HCT116 (cell line): ENCODE data around the gene WNT9B. TPM values are rescaled to one million over a fixed set of nuclear protein-coding genes. Genes with fewer than 3 reads are reported as not detected.

ENCODE experiments used
- ATAC-seq: fragments of 200-7000 bp; cut with Tn5 transposase; 2 replicates; pipeline ENCODE4 v1.9.1; 2020; ENCODE audit warnings: mild to moderate bottlenecking, moderate library complexity
- BruUV-seq: library from RNA; stranded (reverse); fragments of 400-500 nt; replicated peaks from 2 replicates; lab custom pipeline; 2021; lab: Mats Ljungman, UMichigan
- CTCF ChIA-PET: fragments of 300-600 bp; sonication (Branson Sonifier 250); formaldehyde crosslinking; loops from one replicate; lab custom pipeline; 2021; ENCODE audit warnings: antibody characterized with exemption; lab: Charles Lee
- POLR2A ChIA-PET: fragments of 300-600, 350-600 bp; sonication (Branson Sonifier 250); formaldehyde crosslinking; loops from one replicate; lab custom pipeline; 2021; ENCODE audit warnings: antibody characterized with exemption; lab: Charles Lee
- RAD21 ChIA-PET, 2 experiments: fragments of 300-600 bp; sonication (Branson Sonifier 250); formaldehyde crosslinking; loops; one replicate each; lab custom pipeline; 2023; ENCODE audit warnings: low total read pairs in 2 of 2; ENCODE audit not compliant: uncharacterized antibody in 2 of 2, unreplicated experiment in 2 of 2, low non-redundant PET in 1 of 2; lab: Charles Lee
- DNase-seq: peaks from one replicate; pipeline ENCODE4 v3.0.0-alpha.2; 2010; ENCODE audit warnings: low read depth, low spot score
- H2AFZ ChIP-seq: fragments of 200-600 bp; shearing (Covaris generic), sonication (generic); 2 replicates; pipeline ENCODE4 v1.6.1; 2017; ENCODE audit warnings: low read depth, mixed run types, mixed read lengths, antibody characterized with exemption, low read length; ENCODE audit not compliant: poor library complexity, severe bottlenecking
- H3K27ac ChIP-seq: 2 replicates; pipeline ENCODE4 v1.5.1; 2012; ENCODE audit warnings: low read depth, low read length
- H3K27me3 ChIP-seq: fragments of 200-600 bp; sonication (generic); 2 replicates; pipeline ENCODE4 v1.6.1; 2016; ENCODE audit warnings: mixed run types, low read length, mixed read lengths; ENCODE audit not compliant: insufficient read depth
- H3K36me3 ChIP-seq, 2 experiments: fragments of 200-500 bp in 1 of 2; fragments of 200-600 bp in 1 of 2; sonication (Bioruptor generic) in 1 of 2; sonication (generic) in 1 of 2; 2 replicates each; pipeline versions ENCODE4 v1.5.1 to v1.6.1; 2014 to 2016; ENCODE audit warnings: low read length in 2 of 2, inconsistent platforms in 1 of 2, mixed read lengths in 1 of 2, mixed run types in 1 of 2; ENCODE audit not compliant: insufficient read depth in 2 of 2, control insufficient read depth in 1 of 2
- H3K4me1 ChIP-seq, 2 experiments: fragments of 200-600 bp in 1 of 2; sonication (generic) in 1 of 2; 2 replicates each; pipeline versions ENCODE4 v1.5.1 to v1.6.1; 2012 to 2017; ENCODE audit warnings: low read length in 2 of 2, inconsistent platforms in 1 of 2, mild to moderate bottlenecking in 1 of 2, mixed read lengths in 1 of 2, mixed run types in 1 of 2, moderate library complexity in 1 of 2; ENCODE audit not compliant: insufficient read depth in 2 of 2, control insufficient read depth in 1 of 2
- H3K4me2 ChIP-seq: fragments of 200-600 bp; sonication (generic); 2 replicates; pipeline ENCODE4 v1.6.1; 2017; ENCODE audit warnings: mixed run types, low read length, mixed read lengths
- H3K4me3 ChIP-seq, 2 experiments: fragments of 200-600 bp in 1 of 2; sonication (generic) in 1 of 2; replicated peaks in 1 of 2; 2 replicates each; pipeline ENCODE4 v1.5.1; 2011 to 2016; ENCODE audit warnings: low read length in 2 of 2, control low read depth in 1 of 2, low read depth in 1 of 2, mild to moderate bottlenecking in 1 of 2, mixed read lengths in 1 of 2, mixed run types in 1 of 2
- H3K79me2 ChIP-seq: fragments of 200-600 bp; sonication (generic); 2 replicates; pipeline ENCODE4 v1.6.1; 2017; ENCODE audit warnings: mild to moderate bottlenecking, mixed run types, low read length, moderate library complexity, mixed read lengths; ENCODE audit not compliant: insufficient read depth
- H3K9ac ChIP-seq: fragments of 200-600 bp; sonication (generic); 2 replicates; pipeline ENCODE4 v1.6.1; 2016; ENCODE audit warnings: low read length, mixed read lengths
- H3K9me2 ChIP-seq: fragments of 200-600 bp; sonication (generic), shearing (Covaris generic); 2 replicates; pipeline ENCODE4 v1.6.1; 2017; ENCODE audit warnings: mixed run types, mild to moderate bottlenecking, moderate library complexity; ENCODE audit not compliant: insufficient read depth
- H3K9me3 ChIP-seq, 2 experiments: fragments of 200-500 bp in 1 of 2; fragments of 200-600 bp in 1 of 2; sonication (Bioruptor generic) in 1 of 2; sonication (generic) in 1 of 2; 2 replicates each; pipeline ENCODE4 v1.6.1; 2014 to 2017; ENCODE audit warnings: low read length in 2 of 2, mixed read lengths in 2 of 2, inconsistent platforms in 1 of 2, low read depth in 1 of 2, mild to moderate bottlenecking in 1 of 2, mixed run types in 1 of 2, moderate library complexity in 1 of 2; ENCODE audit not compliant: control insufficient read depth in 1 of 2, insufficient read depth in 1 of 2
- H4K20me1 ChIP-seq: fragments of 200-600 bp; sonication (generic), shearing (Covaris generic); 2 replicates; pipeline ENCODE4 v1.6.1; 2017; ENCODE audit warnings: mixed run types, mild to moderate bottlenecking, moderate library complexity; ENCODE audit not compliant: insufficient read depth
- ATF3 ChIP-seq: IDR thresholded peaks from 2 replicates; pipeline ENCODE4 v1.6.1; 2012
- CBX3 ChIP-seq: IDR thresholded peaks from 2 replicates; pipeline ENCODE4 v1.6.1; 2012; ENCODE audit warnings: low read depth
- CEBPB ChIP-seq: IDR thresholded peaks from 2 replicates; pipeline ENCODE4 v1.6.1; 2012; ENCODE audit warnings: low read depth
- EGR1 ChIP-seq: IDR thresholded peaks from 2 replicates; pipeline ENCODE4 v1.6.1; 2012; ENCODE audit warnings: low read depth
- EZH2 ChIP-seq: fragments of 200-600 bp; sonication (generic); IDR thresholded peaks from 2 replicates; pipeline ENCODE4 v1.6.1; 2017; ENCODE audit warnings: antibody characterized with exemption, mixed run types
- EZH2phosphoT487 ChIP-seq: fragments of 200-600 bp; IDR thresholded peaks from 2 replicates; pipeline ENCODE4 v1.6.1; 2018; ENCODE audit warnings: antibody characterized with exemption, borderline replicate concordance
- FOSL1 ChIP-seq: IDR thresholded peaks from 2 replicates; pipeline ENCODE4 v1.6.1; 2012; ENCODE audit warnings: low read depth
- POLR2A ChIP-seq: IDR thresholded peaks from 2 replicates; pipeline ENCODE4 v1.7.0; 2011; ENCODE audit warnings: borderline replicate concordance; ENCODE audit not compliant: insufficient read depth, insufficient read length; ENCODE audit errors: extremely low read depth
- RAD21 ChIP-seq: IDR thresholded peaks from 2 replicates; pipeline ENCODE4 v1.6.1; 2012; ENCODE audit warnings: low read depth, mild to moderate bottlenecking
- SIN3A ChIP-seq: IDR thresholded peaks from 2 replicates; pipeline ENCODE4 v1.6.1; 2012; ENCODE audit warnings: low read depth
- SP1 ChIP-seq: IDR thresholded peaks from 2 replicates; pipeline ENCODE4 v1.6.1; 2012; ENCODE audit warnings: low read depth
- SRF ChIP-seq: IDR thresholded peaks from 2 replicates; pipeline ENCODE4 v1.6.1; 2012; ENCODE audit warnings: low read depth
- YY1 ChIP-seq: IDR thresholded peaks from 2 replicates; pipeline ENCODE4 v1.6.1; 2011; ENCODE audit warnings: low read length, low read depth, moderate library complexity, mild to moderate bottlenecking; ENCODE audit not compliant: insufficient replicate concordance; ENCODE audit errors: extremely low read depth
- ZBTB33 ChIP-seq: IDR thresholded peaks from 2 replicates; pipeline ENCODE4 v1.6.1; 2011; ENCODE audit warnings: mild to moderate bottlenecking, low read length, moderate library complexity; ENCODE audit not compliant: insufficient replicate concordance; ENCODE audit errors: extremely low read depth
- ZFX ChIP-seq: fragments of 450-650 bp; IDR thresholded peaks from 2 replicates; pipeline ENCODE4 v1.6.1; 2017
- intact Hi-C: fragments of 100-400 bp; cut with micrococcal nuclease; formaldehyde crosslinking; loops from 2 replicates; pipeline ENCODE4 v1.10.0; 2022
- total RNA-seq: library from RNA; stranded (reverse); gene quantifications from one replicate; pipeline ENCODE4 v1.2.1, GENCODE V29; 2021; ENCODE audit not compliant: unreplicated experiment
- TF ChIP-seq, protein P1 (sequence below): IDR thresholded peaks from 2 replicates; pipeline ENCODE4 v1.6.1; 2012
- TF ChIP-seq, protein P2 (sequence below): IDR thresholded peaks from 2 replicates; pipeline ENCODE4 v1.6.1; 2012; ENCODE audit warnings: low read depth

The WNT9B gene
- total RNA-seq, 1 experiment from 2014 or later, result not detected

DNA sequence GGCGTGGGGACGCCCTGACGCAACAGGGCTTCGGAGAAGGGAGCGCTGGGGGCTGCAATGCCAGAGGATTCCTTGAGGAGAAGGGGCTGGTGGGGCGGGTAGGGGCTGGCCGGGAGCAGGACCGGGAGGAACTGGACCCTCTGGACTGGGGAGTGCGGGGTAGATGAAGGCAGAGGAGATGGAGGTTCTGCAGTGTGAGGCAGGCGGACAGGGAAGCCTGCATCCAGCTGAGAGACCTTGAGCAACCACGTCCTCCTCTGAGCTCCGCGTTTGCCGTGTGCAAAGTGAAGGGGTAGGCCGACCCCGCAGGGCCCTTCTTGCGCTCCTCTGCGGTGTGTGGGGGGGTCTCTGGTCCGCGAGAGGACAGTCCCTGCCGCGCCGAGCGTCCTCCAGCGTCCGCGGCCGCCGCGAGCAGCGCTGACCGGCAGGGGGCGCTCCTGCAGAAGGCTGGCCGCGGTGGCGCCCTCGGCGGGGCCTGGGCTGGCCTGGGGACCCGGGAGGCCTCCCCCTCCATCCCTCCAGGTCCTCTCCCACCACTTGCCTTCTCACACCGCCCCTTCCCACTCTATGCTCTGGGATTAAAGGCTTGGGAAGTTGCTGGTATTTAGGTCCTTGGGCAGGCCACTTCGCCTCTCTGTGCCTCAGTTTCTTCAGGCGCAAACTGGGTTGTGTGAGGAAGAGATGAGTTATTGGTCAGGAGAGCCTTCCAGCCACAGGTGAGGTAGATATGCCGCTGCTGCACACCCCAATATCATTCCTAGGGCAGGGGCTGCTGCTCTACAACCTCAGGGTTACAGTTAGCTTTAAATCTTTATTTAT is 9.6 kb upstream of the WNT9B start:
- no peak for ATAC-seq
- POLR2A ChIA-PET, result no interaction called here
- intact Hi-C loops, result no loop called here
- H3K27me3 ChIP-seq, result no peaks in the 10 kb centered on the region
- TF ChIP-seq FOSL1 (no peak), EZH2 (no peak), EGR1 (no peak), SP1 (no peak), POLR2A (no peak), SRF (no peak), YY1 (no peak), ZBTB33 (no peak), ATF3 (no peak), RAD21 (no peak), CBX3 (no peak), ZFX (no peak), EZH2phosphoT487 (no peak), SIN3A (no peak), CEBPB (no peak)
- TF ChIP-seq, protein P1, sequence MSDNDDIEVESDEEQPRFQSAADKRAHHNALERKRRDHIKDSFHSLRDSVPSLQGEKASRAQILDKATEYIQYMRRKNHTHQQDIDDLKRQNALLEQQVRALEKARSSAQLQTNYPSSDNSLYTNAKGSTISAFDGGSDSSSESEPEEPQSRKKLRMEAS, result no peak
- TF ChIP-seq, protein P2, sequence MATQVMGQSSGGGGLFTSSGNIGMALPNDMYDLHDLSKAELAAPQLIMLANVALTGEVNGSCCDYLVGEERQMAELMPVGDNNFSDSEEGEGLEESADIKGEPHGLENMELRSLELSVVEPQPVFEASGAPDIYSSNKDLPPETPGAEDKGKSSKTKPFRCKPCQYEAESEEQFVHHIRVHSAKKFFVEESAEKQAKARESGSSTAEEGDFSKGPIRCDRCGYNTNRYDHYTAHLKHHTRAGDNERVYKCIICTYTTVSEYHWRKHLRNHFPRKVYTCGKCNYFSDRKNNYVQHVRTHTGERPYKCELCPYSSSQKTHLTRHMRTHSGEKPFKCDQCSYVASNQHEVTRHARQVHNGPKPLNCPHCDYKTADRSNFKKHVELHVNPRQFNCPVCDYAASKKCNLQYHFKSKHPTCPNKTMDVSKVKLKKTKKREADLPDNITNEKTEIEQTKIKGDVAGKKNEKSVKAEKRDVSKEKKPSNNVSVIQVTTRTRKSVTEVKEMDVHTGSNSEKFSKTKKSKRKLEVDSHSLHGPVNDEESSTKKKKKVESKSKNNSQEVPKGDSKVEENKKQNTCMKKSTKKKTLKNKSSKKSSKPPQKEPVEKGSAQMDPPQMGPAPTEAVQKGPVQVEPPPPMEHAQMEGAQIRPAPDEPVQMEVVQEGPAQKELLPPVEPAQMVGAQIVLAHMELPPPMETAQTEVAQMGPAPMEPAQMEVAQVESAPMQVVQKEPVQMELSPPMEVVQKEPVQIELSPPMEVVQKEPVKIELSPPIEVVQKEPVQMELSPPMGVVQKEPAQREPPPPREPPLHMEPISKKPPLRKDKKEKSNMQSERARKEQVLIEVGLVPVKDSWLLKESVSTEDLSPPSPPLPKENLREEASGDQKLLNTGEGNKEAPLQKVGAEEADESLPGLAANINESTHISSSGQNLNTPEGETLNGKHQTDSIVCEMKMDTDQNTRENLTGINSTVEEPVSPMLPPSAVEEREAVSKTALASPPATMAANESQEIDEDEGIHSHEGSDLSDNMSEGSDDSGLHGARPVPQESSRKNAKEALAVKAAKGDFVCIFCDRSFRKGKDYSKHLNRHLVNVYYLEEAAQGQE, result no peak
- TF ChIP-seq, all 23 proteins: peak for 0
- H3K9me3 ChIP-seq, result peaks cover 0 to 11% of the 10 kb centered on the region in 2 experiments; a peak in 1 of 4 replicates
- ChIA-PET RAD21 (no interaction called here), CTCF (no interaction called here)
- H3K36me3 ChIP-seq, result no peaks in the 10 kb centered on the region
- H3K27ac ChIP-seq, result no peak overlapping the region
- H3K4me3 ChIP-seq, result no peak overlapping the region
- H3K4me1 ChIP-seq, result no peaks in the 10 kb centered on the region
- no peaks in the 10 kb centered on the region for H3K79me2 ChIP-seq
- BruUV-seq, result no TSS peak
- H3K4me2 ChIP-seq, result no peak overlapping the region
- DNase-seq, result no peak
- H2AFZ ChIP-seq, result no peak overlapping the region
- H4K20me1 ChIP-seq, result no peaks in the 10 kb centered on the region
- no peak overlapping the region for H3K9ac ChIP-seq
- no peaks in the 10 kb centered on the region for H3K9me2 ChIP-seq
